H9 (cell line): ENCODE measurements around the gene MAP3K21. TPM values are rescaled to one million over a fixed set of nuclear protein-coding genes. Genes with fewer than 3 reads are reported as not detected.

ENCODE experiments used
- DNase-seq: peaks from one replicate; pipeline ENCODE4 v3.0.0-alpha.2; 2017
- H2AFZ ChIP-seq: one replicate; pipeline ENCODE4 v1.6.1; 2013; ENCODE audit warnings: mild to moderate bottlenecking, low read length, control low read depth, moderate library complexity
- H2AK5ac ChIP-seq: 2 replicates; pipeline ENCODE4 v1.6.1; 2013; ENCODE audit warnings: low read length, control low read depth, mixed read lengths; ENCODE audit not compliant: insufficient read length
- H2BK120ac ChIP-seq: one replicate; pipeline ENCODE4 v1.6.1; 2013; ENCODE audit warnings: low read depth, mild to moderate bottlenecking, low read length, control low read depth, inconsistent platforms; ENCODE audit not compliant: poor library complexity, severe bottlenecking
- H2BK12ac ChIP-seq: 2 replicates; pipeline ENCODE4 v1.6.1; 2013; ENCODE audit warnings: low read length, control low read depth, mixed read lengths, low read depth; ENCODE audit not compliant: insufficient read length
- H2BK15ac ChIP-seq: 2 replicates; pipeline ENCODE4 v1.6.1; 2013; ENCODE audit warnings: low read depth, low read length, control low read depth
- H2BK20ac ChIP-seq: one replicate; pipeline ENCODE4 v1.6.1; 2013; ENCODE audit warnings: low read depth, mild to moderate bottlenecking, low read length, control low read depth, inconsistent platforms; ENCODE audit not compliant: poor library complexity, severe bottlenecking
- H2BK5ac ChIP-seq: 2 replicates; pipeline ENCODE4 v1.6.1; 2013; ENCODE audit warnings: low read length, control low read depth, mixed read lengths; ENCODE audit not compliant: insufficient read length
- H3K14ac ChIP-seq: 2 replicates; pipeline ENCODE4 v1.6.1; 2013; ENCODE audit warnings: low read length, control low read depth; ENCODE audit not compliant: insufficient read depth
- H3K18ac ChIP-seq: 2 replicates; pipeline ENCODE4 v1.6.1; 2013; ENCODE audit warnings: low read depth, mild to moderate bottlenecking, mixed read lengths, low read length, control low read depth; ENCODE audit not compliant: insufficient read length
- H3K23ac ChIP-seq: 2 replicates; pipeline ENCODE4 v1.6.1; 2013; ENCODE audit warnings: low read length, control low read depth, mixed read lengths, low read depth; ENCODE audit not compliant: insufficient read length
- H3K23me2 ChIP-seq: 2 replicates; pipeline ENCODE4 v1.6.1; 2013; ENCODE audit warnings: low read depth, mild to moderate bottlenecking, mixed read lengths, low read length, control low read depth; ENCODE audit not compliant: insufficient read length, poor library complexity, severe bottlenecking
- H3K27ac ChIP-seq: 2 replicates; pipeline ENCODE4 v1.5.1; 2013; ENCODE audit warnings: low read length, control low read depth, mixed read lengths, low read depth; ENCODE audit not compliant: insufficient read length
- H3K27me3 ChIP-seq: 2 replicates; pipeline ENCODE4 v1.6.1; 2013; ENCODE audit warnings: low read length, control low read depth, inconsistent platforms; ENCODE audit not compliant: insufficient read depth
- H3K4ac ChIP-seq: 2 replicates; pipeline ENCODE4 v1.6.1; 2013; ENCODE audit warnings: low read depth, mild to moderate bottlenecking, control low read depth, inconsistent platforms, low read length, moderate library complexity
- H3K4me1 ChIP-seq: 2 replicates; pipeline ENCODE4 v1.6.1; 2013; ENCODE audit warnings: low read length, control low read depth, inconsistent platforms; ENCODE audit not compliant: insufficient read depth
- H3K4me2 ChIP-seq: 2 replicates; pipeline ENCODE4 v1.6.1; 2013; ENCODE audit warnings: low read length, control low read depth, mixed read lengths; ENCODE audit not compliant: insufficient read length, insufficient read depth
- H3K56ac ChIP-seq: 2 replicates; pipeline ENCODE4 v1.6.1; 2013; ENCODE audit warnings: low read depth, mild to moderate bottlenecking, mixed read lengths, low read length, control low read depth; ENCODE audit not compliant: insufficient read length
- H3K79me1 ChIP-seq: 2 replicates; pipeline ENCODE4 v1.6.1; 2013; ENCODE audit warnings: low read depth, mild to moderate bottlenecking, moderate library complexity, low read length, control low read depth, inconsistent platforms; ENCODE audit not compliant: insufficient read depth, poor library complexity, severe bottlenecking
- H3K79me2 ChIP-seq: 2 replicates; pipeline ENCODE4 v1.6.1; 2013; ENCODE audit warnings: low read length, control low read depth, inconsistent platforms; ENCODE audit not compliant: insufficient read depth
- H3K9ac ChIP-seq: 2 replicates; pipeline ENCODE4 v1.6.1; 2013; ENCODE audit warnings: low read length, control low read depth, mixed read lengths; ENCODE audit not compliant: insufficient read length; ENCODE audit errors: extremely low read depth
- H3K9me3 ChIP-seq: one replicate; pipeline ENCODE4 v1.6.1; 2013; ENCODE audit warnings: low read depth, low read length, inconsistent platforms; ENCODE audit not compliant: control insufficient read depth
- H3T11ph ChIP-seq: one replicate; pipeline ENCODE4 v1.6.1; 2013; ENCODE audit warnings: mild to moderate bottlenecking, low read length, control low read depth, inconsistent platforms
- H4K20me1 ChIP-seq: one replicate; pipeline ENCODE4 v1.6.1; 2013; ENCODE audit not compliant: control insufficient read depth, insufficient read length, insufficient read depth
- H4K5ac ChIP-seq: 2 replicates; pipeline ENCODE4 v1.6.1; 2013; ENCODE audit warnings: low read depth, mild to moderate bottlenecking, mixed read lengths, low read length, control low read depth; ENCODE audit not compliant: insufficient read length
- H4K8ac ChIP-seq: replicated peaks from 2 replicates; pipeline ENCODE4 v1.6.1; 2013; ENCODE audit warnings: low read length, control low read depth, mixed read lengths, low read depth; ENCODE audit not compliant: insufficient read length
- H4K91ac ChIP-seq: 2 replicates; pipeline ENCODE4 v1.6.1; 2013; ENCODE audit warnings: low read depth, mild to moderate bottlenecking, moderate library complexity, mixed read lengths, low read length, control low read depth; ENCODE audit not compliant: insufficient read length
- H3K27ac Mint-ChIP-seq, 3 experiments: 2 replicates in 2 of 3; 3 replicates in 1 of 3; pipeline ENCODE4 v1.8.0; 2020 to 2021; ENCODE audit warnings: mixed read lengths in 3 of 3, mild to moderate bottlenecking in 1 of 3, moderate library complexity in 1 of 3
- H3K27me3 Mint-ChIP-seq: 2 replicates; pipeline ENCODE4 v1.8.0; 2021; ENCODE audit warnings: low read depth, mild to moderate bottlenecking, moderate library complexity, mixed read lengths
- H3K36me3 Mint-ChIP-seq, 3 experiments: 2 replicates in 2 of 3; 3 replicates in 1 of 3; pipeline ENCODE4 v1.8.0; 2020 to 2021; ENCODE audit warnings: low read depth in 3 of 3, mixed read lengths in 3 of 3; ENCODE audit not compliant: insufficient read depth in 1 of 3
- H3K4me1 Mint-ChIP-seq, 2 experiments: 2 replicates each; pipeline ENCODE4 v1.8.0; 2020; ENCODE audit warnings: mixed read lengths in 2 of 2
- H3K4me3 Mint-ChIP-seq, 2 experiments: 2 replicates in 1 of 2; 3 replicates in 1 of 2; pipeline ENCODE4 v1.8.0; 2020 to 2021; ENCODE audit warnings: mild to moderate bottlenecking in 2 of 2, mixed read lengths in 2 of 2, moderate library complexity in 1 of 2
- H3K9me3 Mint-ChIP-seq, 2 experiments: 2 replicates in 1 of 2; 3 replicates in 1 of 2; pipeline ENCODE4 v1.8.0; 2020; ENCODE audit warnings: mild to moderate bottlenecking in 2 of 2, mixed read lengths in 2 of 2, moderate library complexity in 1 of 2
- total RNA-seq: library from RNA; stranded (reverse); gene quantifications from 2 replicates; pipeline ENCODE4 v1.2.1, GENCODE V29; 2021
- TF ChIP-seq, protein P1 (sequence below): fragments of 200-600 bp; sonication (generic); conservative IDR thresholded peaks from 3 replicates; pipeline ENCODE4 v1.8.0; 2021; ENCODE audit warnings: antibody characterized with exemption, mild to moderate bottlenecking

Gene MAP3K21
- total RNA-seq, 1 experiment from 2014 or later = 11.7 TPM

DNA sequence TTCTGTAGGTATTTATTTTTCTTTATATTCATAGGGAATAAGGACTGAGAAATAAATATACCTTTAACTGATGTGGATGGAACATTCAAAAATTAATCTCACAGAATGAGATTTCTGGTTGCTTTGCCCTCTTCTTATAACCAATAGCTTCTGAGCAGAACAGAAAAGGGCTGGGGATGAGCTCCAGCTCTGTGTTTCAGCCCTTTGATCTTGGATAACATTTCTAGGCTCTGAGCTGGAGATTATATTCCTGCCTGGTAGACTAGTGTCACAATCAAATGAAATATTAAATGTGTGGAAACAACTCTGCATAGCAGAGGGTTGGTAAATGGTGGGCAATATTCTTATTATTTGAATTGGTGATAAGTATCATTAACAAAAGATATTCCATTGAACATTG is 14.6 kb downstream of the MAP3K21 start:
- H4K91ac ChIP-seq = no peak overlapping the region
- H3K4me1 Mint-ChIP-seq = peaks cover 27 to 28% of the 10 kb centered on the region in 2 experiments

More for the DNA sequence above, 14.6 kb downstream of the MAP3K21 start:
- no peak for DNase-seq
- H3K4me2 ChIP-seq = no peak overlapping the region
- TF ChIP-seq, protein P1, sequence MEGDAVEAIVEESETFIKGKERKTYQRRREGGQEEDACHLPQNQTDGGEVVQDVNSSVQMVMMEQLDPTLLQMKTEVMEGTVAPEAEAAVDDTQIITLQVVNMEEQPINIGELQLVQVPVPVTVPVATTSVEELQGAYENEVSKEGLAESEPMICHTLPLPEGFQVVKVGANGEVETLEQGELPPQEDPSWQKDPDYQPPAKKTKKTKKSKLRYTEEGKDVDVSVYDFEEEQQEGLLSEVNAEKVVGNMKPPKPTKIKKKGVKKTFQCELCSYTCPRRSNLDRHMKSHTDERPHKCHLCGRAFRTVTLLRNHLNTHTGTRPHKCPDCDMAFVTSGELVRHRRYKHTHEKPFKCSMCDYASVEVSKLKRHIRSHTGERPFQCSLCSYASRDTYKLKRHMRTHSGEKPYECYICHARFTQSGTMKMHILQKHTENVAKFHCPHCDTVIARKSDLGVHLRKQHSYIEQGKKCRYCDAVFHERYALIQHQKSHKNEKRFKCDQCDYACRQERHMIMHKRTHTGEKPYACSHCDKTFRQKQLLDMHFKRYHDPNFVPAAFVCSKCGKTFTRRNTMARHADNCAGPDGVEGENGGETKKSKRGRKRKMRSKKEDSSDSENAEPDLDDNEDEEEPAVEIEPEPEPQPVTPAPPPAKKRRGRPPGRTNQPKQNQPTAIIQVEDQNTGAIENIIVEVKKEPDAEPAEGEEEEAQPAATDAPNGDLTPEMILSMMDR = no peak
- no peak overlapping the region for H3K9ac ChIP-seq
- H4K5ac ChIP-seq = no peak overlapping the region
- no peaks in the 10 kb centered on the region for H3K27me3 ChIP-seq
- H2AFZ ChIP-seq = no peak overlapping the region
- Mint-ChIP-seq H3K27ac (no peak overlapping the region), H3K36me3 (peaks cover 11 to 17% (median 14%) of the 10 kb centered on the region in 3 experiments), H3K9me3 (peaks cover 3 to 5% of the 10 kb centered on the region in 2 experiments; a peak in 4 of 5 replicates), H3K27me3 (no peaks in the 10 kb centered on the region; the same call in 1 of the 2 replicates), H3K4me3 (no peak overlapping the region)
- H3K79me1 ChIP-seq = no peaks in the 10 kb centered on the region
- H2BK20ac ChIP-seq = no peak overlapping the region
- peaks cover 4% of the 10 kb centered on the region for H4K20me1 ChIP-seq
- H2BK15ac ChIP-seq = no peak overlapping the region
- peaks cover 6% of the 10 kb centered on the region; the same call in 1 of the 2 replicates for H3K4me1 ChIP-seq
- H4K8ac ChIP-seq = no peak overlapping the region
- no peaks in the 10 kb centered on the region for H3K9me3 ChIP-seq
- no peak overlapping the region for H2AK5ac ChIP-seq
- H3K4ac ChIP-seq = no peak overlapping the region
- H2BK5ac ChIP-seq = no peak overlapping the region
- H3K79me2 ChIP-seq = peaks cover 19% of the 10 kb centered on the region; the same call in 1 of the 2 replicates
- no peak overlapping the region for H3K14ac ChIP-seq
- H2BK120ac ChIP-seq = no peak overlapping the region
- H3K23me2 ChIP-seq = no peaks in the 10 kb centered on the region
- H3K27ac ChIP-seq = no peak overlapping the region
- H3K56ac ChIP-seq = no peak overlapping the region
- H2BK12ac ChIP-seq = no peak overlapping the region
- H3T11ph ChIP-seq = no peak overlapping the region
- H3K18ac ChIP-seq = no peak overlapping the region
- no peak overlapping the region for H3K23ac ChIP-seq
